Lower lobe of right lung (tissue), 2 donors: Measurements from ENCODE around the gene EPN2. TPM values are rescaled to one million over a fixed set of nuclear protein-coding genes. Genes with fewer than 3 reads are reported as not detected.

Source experiments
- ATAC-seq, 2 donors: fragments of 200-7000 bp; cut with Tn5 transposase; one replicate each; pipeline ENCODE4 v1.9.1; 2020 to 2022; ENCODE audit warnings: mild to moderate bottlenecking in 2 of 2, moderate library complexity in 2 of 2
- DNase-seq: peaks from one replicate; pipeline ENCODE4 v3.0.0-alpha.2; 2020
- H3K27ac ChIP-seq: fragments of 200-600 bp; one replicate; pipeline ENCODE4 v1.8.0; 2022
- H3K27me3 ChIP-seq: fragments of 200-600 bp; one replicate; pipeline ENCODE4 v1.8.0; 2022; ENCODE audit warnings: low read depth
- H3K36me3 ChIP-seq: fragments of 200-600 bp; one replicate; pipeline ENCODE4 v1.8.0; 2022; ENCODE audit warnings: mild to moderate bottlenecking
- H3K4me1 ChIP-seq: fragments of 200-600 bp; one replicate; pipeline ENCODE4 v1.8.0; 2022
- H3K4me3 ChIP-seq: fragments of 200-600 bp; one replicate; pipeline ENCODE4 v1.8.0; 2022; ENCODE audit warnings: mild to moderate bottlenecking
- H3K9me3 ChIP-seq: fragments of 200-600 bp; one replicate; pipeline ENCODE4 v1.8.0; 2022
- CTCF ChIP-seq: fragments of 200-600 bp; IDR thresholded peaks from one replicate; pipeline ENCODE4 v1.8.0; 2022; ENCODE audit warnings: antibody characterized with exemption, mild to moderate bottlenecking
- intact Hi-C: fragments of 100-400 bp; cut with DNase I; formaldehyde crosslinking; loops from one replicate; pipeline ENCODE4 v1.11.0; 2022
- total RNA-seq: library from RNA; stranded (reverse); fragmentation: NEBNext Ultra II Directional; extraction: Animal tissue kit (Norgen Biotek cat#: 25700); gene quantifications from one replicate; pipeline ENCODE4 v1.2.1, GENCODE V29; 2021
- donor health status: DM: no; HTN: yes; CAD: no; lungs with severe emphysema.

EPN2 gene
- total RNA-seq, 1 donor from 2014 or later, result 66.2 TPM

GRCh38 chr17:19301274-19301951, 64.2 kb downstream of the EPN2 start:
- no peak for TF ChIP-seq CTCF
- H3K4me3 ChIP-seq, result no peak overlapping the region
- no peaks in the 10 kb centered on the region for H3K36me3 ChIP-seq
- H3K4me1 ChIP-seq, result peaks cover 84% of the 10 kb centered on the region
- intact Hi-C loops, result no loop called here
- no peaks in the 10 kb centered on the region for H3K9me3 ChIP-seq
- peak overlapping the region; percentile 72 for H3K27ac ChIP-seq
- DNase-seq, result peak; percentile 86
- ATAC-seq, result peak; percentile 87 to 88
- no peaks in the 10 kb centered on the region for H3K27me3 ChIP-seq

DNA sequence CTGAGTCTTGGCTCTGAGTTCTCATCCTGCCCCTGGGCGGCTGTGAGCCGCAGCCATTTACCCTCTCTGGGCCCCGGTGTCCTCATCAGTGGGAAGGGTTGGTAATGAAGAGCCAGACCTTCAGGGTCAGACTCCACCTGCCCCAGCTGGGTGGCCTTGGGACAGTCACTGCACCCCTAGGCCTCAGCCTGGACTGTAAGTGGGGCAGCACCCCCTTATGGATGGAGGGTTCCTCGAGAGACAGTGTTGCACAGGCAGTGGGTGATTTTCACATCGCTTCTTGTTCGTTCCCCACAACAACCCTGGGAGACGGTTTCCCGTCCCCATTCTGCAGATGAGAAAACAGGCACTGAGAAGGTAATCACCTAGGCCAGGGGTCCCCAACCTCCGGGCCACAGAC, 64.8 kb downstream of the EPN2 start:
- peak overlapping the region; percentile 72 for H3K27ac ChIP-seq
- intact Hi-C loops, result no loop called here
- no peak overlapping the region for H3K4me3 ChIP-seq
- no peaks in the 10 kb centered on the region for H3K9me3 ChIP-seq
- no peaks in the 10 kb centered on the region for H3K27me3 ChIP-seq
- ATAC-seq, result no peak
- H3K36me3 ChIP-seq, result no peaks in the 10 kb centered on the region
- DNase-seq, result no peak
- peaks cover 86% of the 10 kb centered on the region for H3K4me1 ChIP-seq
- TF ChIP-seq CTCF, result no peak

DNA sequence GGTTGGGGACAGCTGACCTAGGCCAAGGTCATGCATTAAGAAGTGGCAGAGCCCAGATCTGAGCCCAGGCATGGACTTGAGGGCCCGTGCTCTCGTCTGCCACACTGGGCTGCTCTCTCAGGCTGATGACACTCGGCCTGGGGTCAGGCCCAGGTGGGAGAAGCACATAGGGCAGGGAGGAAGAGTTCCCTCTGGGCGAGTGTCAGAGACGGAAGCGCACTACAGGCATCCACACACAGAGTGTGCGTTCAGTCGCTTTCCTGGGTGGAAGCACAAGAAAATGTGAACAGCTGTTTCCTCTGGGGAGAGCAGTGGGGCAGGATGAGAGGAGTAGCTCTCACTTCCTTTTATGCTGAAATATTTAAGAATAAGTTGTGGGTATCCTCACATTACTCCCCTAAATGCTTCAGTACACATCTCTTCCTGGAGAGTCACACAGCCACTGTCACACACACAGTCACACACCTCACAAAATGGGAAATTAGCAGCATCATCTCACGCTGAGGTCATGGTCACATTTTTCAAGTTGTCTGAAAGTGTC, 65.7 kb downstream of the EPN2 start:
- no peak for DNase-seq
- no peaks in the 10 kb centered on the region for H3K27me3 ChIP-seq
- peak overlapping the region; percentile 72 for H3K27ac ChIP-seq
- H3K4me1 ChIP-seq, result peaks cover 87% of the 10 kb centered on the region
- TF ChIP-seq CTCF, result no peak
- no peak for ATAC-seq
- H3K9me3 ChIP-seq, result no peaks in the 10 kb centered on the region
- no peaks in the 10 kb centered on the region for H3K36me3 ChIP-seq
- no peak overlapping the region for H3K4me3 ChIP-seq
- intact Hi-C loops, result no loop called here

DNA sequence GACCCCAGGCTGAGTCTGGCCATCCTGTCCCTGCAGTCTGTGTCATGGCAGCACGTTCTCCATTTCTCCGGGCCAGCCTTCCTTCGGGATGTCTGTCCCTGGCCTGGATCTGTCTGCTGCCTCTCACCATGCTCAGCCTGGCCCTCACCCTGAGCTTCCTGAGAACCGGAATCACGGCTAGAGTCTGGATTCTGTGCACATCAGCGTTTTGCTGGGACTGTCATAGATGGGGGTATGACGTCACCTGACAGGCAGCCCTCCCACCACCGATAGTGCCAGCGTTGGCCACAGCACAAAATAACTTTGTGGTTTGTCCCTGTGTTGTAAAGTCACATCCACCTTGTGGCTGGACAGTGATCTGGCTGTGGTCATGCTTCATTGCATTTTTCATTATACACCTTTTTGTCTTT, 66.2 kb downstream of the EPN2 start:
- intact Hi-C loops, result no loop called here
- H3K4me1 ChIP-seq, result peaks cover 86% of the 10 kb centered on the region
- no peaks in the 10 kb centered on the region for H3K9me3 ChIP-seq
- no peaks in the 10 kb centered on the region for H3K27me3 ChIP-seq
- peak overlapping the region; percentile 66 for H3K27ac ChIP-seq
- ATAC-seq, result no peak
- no peak for TF ChIP-seq CTCF
- no peak for DNase-seq
- H3K36me3 ChIP-seq, result no peaks in the 10 kb centered on the region
- H3K4me3 ChIP-seq, result no peak overlapping the region

GRCh38 chr17:19304209-19304608, 67.0 kb downstream of the EPN2 start:
- Histone ChIP-seq H3K4me3 (no peak overlapping the region), H3K27me3 (no peaks in the 10 kb centered on the region), H3K27ac (peak overlapping the region; percentile 46), H3K9me3 (no peaks in the 10 kb centered on the region), H3K36me3 (no peaks in the 10 kb centered on the region), H3K4me1 (peaks cover 79% of the 10 kb centered on the region)
- peak; percentile 65 to 79 for ATAC-seq
- peak; percentile 73 for DNase-seq
- intact Hi-C loops, result no loop called here
- no peak for TF ChIP-seq CTCF
